Activated CD8-positive, alpha-beta T cell treated with anti-CD3 and anti-CD28 coated beads for 36 hours (primary cell): Measurements from ENCODE around the gene NNT. TPM values are rescaled to one million over a fixed set of nuclear protein-coding genes. Genes with fewer than 3 reads are reported as not detected.

Source experiments
- ATAC-seq: fragments of 200-7000 bp; cut with Tn5 transposase; one replicate; pipeline ENCODE4 v1.10.0; 2021; ENCODE audit warnings: mild to moderate bottlenecking, moderate library complexity
- CTCF ChIA-PET: fragments of 350-600 bp; sonication (Branson Sonifier 250); formaldehyde crosslinking; loops from one replicate; lab custom pipeline; 2021; ENCODE audit warnings: antibody characterized with exemption; lab: Charles Lee
- POLR2A ChIA-PET: fragments of 350-600 bp; sonication (Branson Sonifier 250); formaldehyde crosslinking; loops from one replicate; lab custom pipeline; 2021; ENCODE audit warnings: antibody characterized with exemption; lab: Charles Lee
- DNase-seq: peaks from one replicate; pipeline ENCODE4 v3.0.0-alpha.2; 2020
- H3K27ac Mint-ChIP-seq: one replicate; pipeline ENCODE4 v1.8.0; 2021; ENCODE audit warnings: mild to moderate bottlenecking, mixed read lengths
- H3K27me3 Mint-ChIP-seq: one replicate; pipeline ENCODE4 v1.8.0; 2021; ENCODE audit warnings: mixed read lengths
- H3K36me3 Mint-ChIP-seq: one replicate; pipeline ENCODE4 v1.8.0; 2021; ENCODE audit warnings: low read depth, mixed read lengths
- H3K4me1 Mint-ChIP-seq: one replicate; pipeline ENCODE4 v1.8.0; 2021; ENCODE audit warnings: low read depth, mixed read lengths
- H3K4me3 Mint-ChIP-seq: one replicate; pipeline ENCODE4 v1.8.0; 2021; ENCODE audit warnings: mild to moderate bottlenecking, moderate library complexity, mixed read lengths
- H3K9me3 Mint-ChIP-seq: one replicate; pipeline ENCODE4 v1.8.0; 2021; ENCODE audit warnings: mixed read lengths
- intact Hi-C: fragments of 100-400 bp; cut with micrococcal nuclease; formaldehyde crosslinking; loops from one replicate; pipeline ENCODE4 v1.10.0; 2022
- total RNA-seq, 2 experiments: library from RNA; stranded (reverse); gene quantifications; one replicate each; pipeline ENCODE4 v1.2.3, GENCODE V29; 2021
- TF ChIP-seq, protein P1 (sequence below): fragments of 200-600 bp; IDR thresholded peaks from one replicate; pipeline ENCODE4 v1.8.0; 2022; ENCODE audit warnings: antibody characterized with exemption, mild to moderate bottlenecking

The NNT gene
- total RNA-seq, 2 experiments from 2014 or later: 72.0 to 78.4 TPM

DNA sequence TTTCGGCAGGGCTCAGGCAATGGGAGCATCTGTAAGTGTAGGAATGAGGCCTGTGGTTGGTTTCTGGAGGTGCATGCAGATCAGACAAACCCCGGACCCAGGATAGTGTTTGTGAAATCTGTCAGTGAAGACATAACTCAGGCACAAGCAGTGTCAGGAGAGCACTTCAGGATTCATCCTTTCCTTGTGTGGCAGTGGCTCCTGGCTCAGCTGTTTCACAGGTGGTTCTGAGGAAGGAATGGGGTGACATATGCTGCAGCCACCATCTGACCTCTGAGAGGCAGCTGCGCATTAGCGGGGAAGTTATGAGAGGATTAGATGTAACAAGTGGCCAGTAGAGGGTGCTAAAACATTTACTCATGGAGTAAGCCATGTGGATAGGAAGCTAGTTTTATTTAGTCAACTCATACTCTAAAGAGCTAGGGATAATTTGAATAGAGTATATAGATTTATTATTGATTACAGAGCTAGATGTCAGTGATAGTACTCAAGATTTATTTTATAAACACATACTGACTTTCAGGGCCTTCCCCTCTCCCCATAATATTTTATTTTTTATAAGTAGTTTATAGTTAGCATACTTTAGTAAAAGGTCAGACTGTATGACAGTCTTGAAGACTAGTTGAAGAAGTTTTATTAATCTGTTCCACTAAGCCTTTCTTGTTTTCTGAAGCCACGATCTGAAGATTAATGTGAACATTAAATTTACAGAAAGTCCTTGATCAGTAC lies 28.4 kb downstream of the NNT start:
- ATAC-seq (peak; percentile 97), DNase-seq (peak; percentile 43)
- H3K4me1 Mint-ChIP-seq: peaks cover 7% of the 10 kb centered on the region
- peaks cover 41% of the 10 kb centered on the region for H3K36me3 Mint-ChIP-seq
- H3K4me3 Mint-ChIP-seq: no peak overlapping the region
- ChIA-PET POLR2A (interaction anchor here (1.4 to 2.4 kb wide), 2 partner anchors 17 to 29 kb away, joined by 3 to 9 read pairs; partner anchors contain the start of gene NNT), CTCF (interaction anchor here (0.6 to 4.2 kb wide), 27 partner anchors 9 to 1143 kb away, joined by 3 to 41 read pairs (median 5); partner anchors contain the start of gene NNT)
- H3K27ac Mint-ChIP-seq: no peak overlapping the region
- no peaks in the 10 kb centered on the region for H3K27me3 Mint-ChIP-seq
- TF ChIP-seq, protein P1, sequence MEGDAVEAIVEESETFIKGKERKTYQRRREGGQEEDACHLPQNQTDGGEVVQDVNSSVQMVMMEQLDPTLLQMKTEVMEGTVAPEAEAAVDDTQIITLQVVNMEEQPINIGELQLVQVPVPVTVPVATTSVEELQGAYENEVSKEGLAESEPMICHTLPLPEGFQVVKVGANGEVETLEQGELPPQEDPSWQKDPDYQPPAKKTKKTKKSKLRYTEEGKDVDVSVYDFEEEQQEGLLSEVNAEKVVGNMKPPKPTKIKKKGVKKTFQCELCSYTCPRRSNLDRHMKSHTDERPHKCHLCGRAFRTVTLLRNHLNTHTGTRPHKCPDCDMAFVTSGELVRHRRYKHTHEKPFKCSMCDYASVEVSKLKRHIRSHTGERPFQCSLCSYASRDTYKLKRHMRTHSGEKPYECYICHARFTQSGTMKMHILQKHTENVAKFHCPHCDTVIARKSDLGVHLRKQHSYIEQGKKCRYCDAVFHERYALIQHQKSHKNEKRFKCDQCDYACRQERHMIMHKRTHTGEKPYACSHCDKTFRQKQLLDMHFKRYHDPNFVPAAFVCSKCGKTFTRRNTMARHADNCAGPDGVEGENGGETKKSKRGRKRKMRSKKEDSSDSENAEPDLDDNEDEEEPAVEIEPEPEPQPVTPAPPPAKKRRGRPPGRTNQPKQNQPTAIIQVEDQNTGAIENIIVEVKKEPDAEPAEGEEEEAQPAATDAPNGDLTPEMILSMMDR: peak; percentile 72
- intact Hi-C loops: no loop called here
- no peaks in the 10 kb centered on the region for H3K9me3 Mint-ChIP-seq

DNA sequence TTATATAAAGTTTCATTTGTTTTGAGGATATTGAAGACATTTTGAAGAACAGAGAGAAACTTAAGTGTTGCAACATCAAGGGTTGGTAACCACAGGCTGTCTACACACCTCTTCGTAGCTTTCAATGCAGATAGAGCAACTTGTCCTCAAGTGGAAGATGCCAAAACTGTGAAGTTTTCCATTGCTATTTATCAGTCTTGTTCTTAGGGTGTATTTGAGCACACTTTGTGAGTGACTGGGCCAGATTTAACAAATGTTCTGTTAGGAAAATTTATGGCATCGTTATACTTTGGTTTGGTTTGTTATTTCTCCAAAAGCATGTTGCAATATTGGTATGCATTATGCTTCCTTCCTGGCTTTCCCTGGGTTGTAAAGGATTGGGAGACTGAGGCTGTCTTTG lies 31.6 kb downstream of the NNT start:
- intact Hi-C loops: no loop called here
- H3K27me3 Mint-ChIP-seq: no peaks in the 10 kb centered on the region
- H3K9me3 Mint-ChIP-seq: no peaks in the 10 kb centered on the region
- H3K27ac Mint-ChIP-seq: no peak overlapping the region
- peaks cover 15% of the 10 kb centered on the region for H3K4me1 Mint-ChIP-seq
- H3K4me3 Mint-ChIP-seq: no peak overlapping the region
- ATAC-seq: no peak
- CTCF ChIA-PET: no interaction called here
- peaks cover 39% of the 10 kb centered on the region for H3K36me3 Mint-ChIP-seq
- TF ChIP-seq, protein P1: no peak
- POLR2A ChIA-PET: no interaction called here
- no peak for DNase-seq

DNA sequence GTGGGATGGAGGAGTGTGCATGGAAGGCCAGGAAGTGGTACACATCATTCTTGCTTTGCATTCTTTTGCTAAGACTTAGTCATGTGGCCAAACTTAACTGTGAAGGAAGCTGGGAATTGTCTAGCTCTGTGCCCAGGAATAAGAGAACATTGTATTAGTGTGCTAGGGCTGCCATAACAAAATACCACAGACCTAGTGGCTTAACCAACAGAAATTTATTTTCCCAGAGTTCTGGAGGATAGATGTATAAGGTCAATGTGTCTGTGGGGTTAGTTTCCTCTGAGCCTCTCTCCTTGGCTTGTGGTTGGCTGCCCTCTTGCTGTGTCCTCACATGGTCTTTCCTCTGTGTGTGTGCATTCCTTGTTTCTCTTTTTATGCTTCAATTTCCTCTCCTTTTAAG lies 32.4 kb downstream of the NNT start:
- Mint-ChIP-seq H3K36me3 (peaks cover 36% of the 10 kb centered on the region), H3K4me1 (peaks cover 18% of the 10 kb centered on the region), H3K4me3 (no peak overlapping the region), H3K9me3 (no peaks in the 10 kb centered on the region), H3K27me3 (no peaks in the 10 kb centered on the region), H3K27ac (no peak overlapping the region)
- intact Hi-C loops: no loop called here
- POLR2A ChIA-PET: no interaction called here
- CTCF ChIA-PET: interaction anchor here (0.6 kb wide), 1 partner anchor 94 kb away, joined by 3 read pairs; no protein-coding TSS in a partner anchor
- ATAC-seq: no peak
- DNase-seq: no peak
- TF ChIP-seq, protein P1: no peak

DNA sequence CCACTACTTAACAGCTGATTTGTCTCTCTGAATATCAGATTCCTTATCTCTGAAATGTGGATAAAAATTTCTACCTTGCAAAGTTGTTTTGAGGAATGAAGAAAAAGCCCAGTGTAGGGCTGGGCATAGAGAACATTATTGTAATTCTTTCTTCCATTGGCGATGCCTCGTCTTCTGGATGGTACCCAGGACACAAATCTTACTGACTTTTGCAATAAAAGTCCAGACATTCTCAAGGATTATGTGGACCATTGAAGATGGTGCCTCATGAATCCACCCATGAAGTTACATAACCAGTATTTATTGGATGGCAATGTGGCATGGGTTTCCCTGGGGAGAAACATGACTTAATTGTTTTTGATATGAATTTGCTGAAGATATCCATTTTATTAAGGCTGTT lies 33.1 kb downstream of the NNT start:
- DNase-seq: no peak
- ATAC-seq: no peak
- TF ChIP-seq, protein P1: no peak
- Mint-ChIP-seq H3K9me3 (no peaks in the 10 kb centered on the region), H3K27ac (no peak overlapping the region), H3K36me3 (peaks cover 36% of the 10 kb centered on the region), H3K4me1 (peaks cover 15% of the 10 kb centered on the region), H3K27me3 (no peaks in the 10 kb centered on the region), H3K4me3 (no peak overlapping the region)
- intact Hi-C loops: no loop called here
- POLR2A ChIA-PET: no interaction called here
- CTCF ChIA-PET: interaction anchor here (1.4 kb wide), 1 partner anchor 13 kb away, joined by 4 read pairs; no protein-coding TSS in a partner anchor

DNA sequence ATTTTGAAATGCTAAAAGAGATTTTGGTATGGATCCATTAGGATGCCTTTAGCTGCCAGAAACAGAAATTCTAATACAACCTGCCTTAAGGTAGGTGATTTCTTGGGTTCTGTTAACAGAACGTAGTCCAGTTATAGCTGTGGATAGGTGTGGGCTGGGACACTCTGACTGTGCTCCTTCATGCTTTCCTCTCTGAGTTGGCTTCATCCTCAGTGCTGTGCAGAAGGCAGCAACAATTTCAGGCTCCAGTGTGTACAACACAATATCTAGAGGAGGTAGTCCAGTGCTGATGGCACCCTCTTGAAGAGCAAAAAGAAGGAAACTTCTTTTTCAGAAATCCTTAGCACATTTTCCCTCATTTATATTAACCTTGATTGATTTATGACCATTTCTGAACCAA lies 34.4 kb downstream of the NNT start:
- CTCF ChIA-PET: interaction anchor here (1.4 kb wide), 1 partner anchor 14 kb away, joined by 4 read pairs; no protein-coding TSS in a partner anchor
- H3K9me3 Mint-ChIP-seq: no peaks in the 10 kb centered on the region
- H3K4me1 Mint-ChIP-seq: peaks cover 13% of the 10 kb centered on the region
- intact Hi-C loops: no loop called here
- ATAC-seq (no peak), DNase-seq (no peak)
- H3K27me3 Mint-ChIP-seq: no peaks in the 10 kb centered on the region
- no peak overlapping the region for H3K27ac Mint-ChIP-seq
- H3K36me3 Mint-ChIP-seq: peaks cover 34% of the 10 kb centered on the region
- no peak overlapping the region for H3K4me3 Mint-ChIP-seq
- TF ChIP-seq, protein P1: no peak
- POLR2A ChIA-PET: no interaction called here
